ENCODE data around the gene DCBLD1. TPM values are rescaled to one million over a fixed set of nuclear protein-coding genes. Genes with fewer than 3 reads are reported as not detected.

Gene DCBLD1
- total and polyA plus RNA-seq, 2 of the 13 experiments (the other 11 are each of a cell fraction or from before 2014, with no cell fraction given), result 23.2 to 41.5 TPM

- TF ChIP-seq USF2 (IDR thresholded peaks at IDR 0.05; ENCODE audit: low read depth, low read length), result no peak
- no peak for TF ChIP-seq USF2 (CRISPR knock-in tag; IDR thresholded peaks at IDR 0.05; ENCODE audit: borderline replicate concordance)
- TF ChIP-seq ZMAT5 (CRISPR knock-in tag; IDR thresholded peaks at IDR 0.05; ENCODE audit: borderline replicate concordance, low read depth), result no peak
- TF ChIP-seq PRDM15 (CRISPR knock-in tag; IDR thresholded peaks at IDR 0.05), result peak; percentile 84
- TF ChIP-seq CBFB (CRISPR knock-in tag; IDR thresholded peaks at IDR 0.05), result peak; percentile 62; the same call in 1 of the 2 replicates
- no peak for TF ChIP-seq PAF1 (CRISPR knock-in tag; IDR thresholded peaks at IDR 0.05)
- TF ChIP-seq NFAT5 (CRISPR knock-in tag; IDR thresholded peaks at IDR 0.05), result peak; percentile 59; the same call in 1 of the 2 replicates
- peak; percentile 67; the same call in 1 of the 2 replicates for TF ChIP-seq ZNF572 (CRISPR knock-in tag; IDR thresholded peaks at IDR 0.05)
- TF ChIP-seq BCL6 (CRISPR knock-in tag; IDR thresholded peaks at IDR 0.05), result peak; percentile 57; the same call in 1 of the 2 replicates
- TF ChIP-seq TRIM22 (IDR thresholded peaks at IDR 0.05), result no peak
- no peak for TF ChIP-seq ZEB1 (IDR thresholded peaks at IDR 0.05; ENCODE audit: insufficient replicate concordance, low read depth)
- peak; percentile 46; the same call in 1 of the 2 replicates for TF ChIP-seq RFXAP (CRISPR knock-in tag; IDR thresholded peaks at IDR 0.05; ENCODE audit: borderline replicate concordance)
- TF ChIP-seq MLX (CRISPR knock-in tag; IDR thresholded peaks at IDR 0.05), result no peak
- no peak; the same call in 1 of the 2 replicates for TF ChIP-seq SALL2 (CRISPR knock-in tag; IDR thresholded peaks at IDR 0.05)
- peak; percentile 94 for TF ChIP-seq ZNF232 (CRISPR knock-in tag; IDR thresholded peaks at IDR 0.05; ENCODE audit: borderline replicate concordance)
Measured at GRCh38 chr6:117483004-117483644, 650 bp downstream of the DCBLD1 start (continued).
